SK-N-SH treated with all-trans-retinoic acid at 6 μM for 48 hours (cell line): ENCODE results near the gene RAI2.

Experiments
- RARB ChIP-seq: fragments of 250-450 bp; sonication (Bioruptor Pico); IDR thresholded peaks from 2 replicates; pipeline ENCODE4 v1.8.0; 2021; ENCODE audit warnings: mild to moderate bottlenecking, moderate library complexity
- ZFP3 ChIP-seq: fragments of 250-450 bp; sonication (Bioruptor Pico); IDR thresholded peaks from 2 replicates; pipeline ENCODE4 v1.5.0; 2020; ENCODE audit warnings: mild to moderate bottlenecking, moderate library complexity

DNA sequence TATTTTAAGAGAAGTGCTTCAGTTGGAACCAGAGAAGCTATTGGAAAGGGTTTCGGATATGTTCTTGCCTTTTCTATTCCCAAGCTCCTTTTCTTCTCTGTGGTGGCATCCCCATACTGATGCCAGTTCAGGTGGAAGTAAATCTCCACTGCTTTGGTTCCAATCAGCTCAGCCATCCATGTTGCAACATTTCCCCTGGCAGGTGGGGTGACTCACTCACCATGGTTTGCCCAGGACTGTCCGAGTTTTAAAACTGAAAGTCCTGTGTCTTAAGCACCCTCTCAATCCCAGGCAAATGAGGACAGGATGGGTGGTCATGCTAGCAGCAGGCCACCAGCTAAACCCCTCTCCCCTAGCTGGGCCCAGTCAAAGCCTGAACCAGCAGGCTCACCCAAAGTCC, 15.1 kb downstream of the RAI2 start:
- no peak for TF ChIP-seq ZFP3 (CRISPR knock-in tag)
- TF ChIP-seq RARB (CRISPR knock-in tag) = no peak
